GM18870 (cell line): Measurements from ENCODE around the gene INPP4B.
"Not testable (repeated sequence)": the region's sequence is repeated elsewhere in the genome, so short reads cannot be mapped to it uniquely, and the experiment has no call there.

ENCODE experiments used
- ATAC-seq: cut with Tn5 transposase; IDR thresholded peaks from one replicate; pipeline ENCODE4 v1.9.1; 2021; ENCODE audit warnings: moderate library complexity; ENCODE audit not compliant: unreplicated experiment

Gene INPP4B

DNA sequence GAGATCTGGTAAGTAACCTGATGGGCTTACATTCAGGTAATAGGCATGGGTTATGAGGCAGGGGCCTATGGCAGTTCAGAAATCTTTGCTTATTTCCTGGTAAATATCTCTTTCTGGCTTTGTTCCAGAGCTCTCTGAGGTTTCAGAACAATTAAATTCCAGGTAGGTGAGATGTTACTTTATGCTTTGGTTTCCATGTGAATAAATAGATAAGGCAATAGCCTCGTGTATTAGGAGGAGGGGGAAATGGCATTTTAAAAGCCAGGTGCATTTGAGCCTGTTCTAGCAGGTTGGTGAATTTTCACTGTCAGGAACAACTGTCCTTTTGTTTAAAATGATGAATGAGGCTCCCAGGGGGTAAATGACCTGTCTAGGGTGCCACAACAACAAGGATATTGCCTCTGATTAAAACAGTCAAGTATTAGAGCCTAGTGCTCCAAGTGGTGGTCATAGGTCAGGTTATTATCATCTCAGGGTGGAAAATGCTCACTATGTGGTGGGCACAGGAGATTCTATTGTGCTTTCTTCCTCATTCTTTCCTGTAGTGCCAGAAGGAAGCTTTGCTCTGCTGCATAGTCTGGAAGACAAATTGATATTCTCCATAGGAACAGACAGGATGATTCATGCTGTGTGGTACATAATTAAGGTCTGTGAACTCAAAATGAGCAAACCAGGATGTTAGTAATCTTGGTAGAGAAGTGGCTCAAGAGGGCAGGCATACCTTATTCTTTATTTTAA lies 296.2 kb downstream of the INPP4B start:
- no peak for ATAC-seq

DNA sequence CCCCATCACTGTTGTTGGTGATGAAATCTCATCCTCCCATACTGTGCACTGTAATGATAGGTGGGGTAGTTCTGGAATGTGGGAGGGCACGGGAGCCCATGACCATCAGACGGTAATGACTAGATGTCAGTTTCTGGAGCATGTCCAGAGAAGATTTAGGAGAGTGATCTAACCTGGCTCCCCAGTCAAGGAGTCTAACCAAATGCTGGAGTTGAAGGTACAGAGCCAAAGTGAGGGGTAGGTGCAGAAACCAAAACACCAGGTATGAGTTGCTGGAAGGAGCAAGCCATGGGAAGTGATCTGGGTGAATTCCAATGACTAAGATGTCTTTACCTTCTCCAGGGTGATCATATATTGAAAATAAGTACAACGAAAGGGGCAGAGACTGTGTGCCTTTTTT lies 296.9 kb downstream of the INPP4B start:
- ATAC-seq, result no peak

DNA sequence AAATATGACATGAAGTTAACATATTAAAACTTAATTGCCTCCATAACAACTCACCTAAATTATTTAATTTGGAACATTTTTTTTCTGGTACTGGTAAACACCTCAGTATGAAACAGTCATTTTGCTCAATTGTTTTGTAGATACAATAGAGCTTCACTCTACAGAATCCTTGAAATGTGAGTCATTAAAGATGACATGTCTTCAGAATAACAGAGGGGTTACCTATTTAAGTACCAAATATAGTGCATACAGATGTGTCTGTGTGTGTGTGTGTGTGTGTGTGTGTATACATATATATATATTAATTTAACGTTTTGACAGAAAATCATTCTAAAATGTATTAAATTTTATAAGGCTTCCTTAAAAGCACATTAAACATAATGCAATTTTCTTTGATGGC lies 297.6 kb downstream of the INPP4B start:
- no peak for ATAC-seq

DNA sequence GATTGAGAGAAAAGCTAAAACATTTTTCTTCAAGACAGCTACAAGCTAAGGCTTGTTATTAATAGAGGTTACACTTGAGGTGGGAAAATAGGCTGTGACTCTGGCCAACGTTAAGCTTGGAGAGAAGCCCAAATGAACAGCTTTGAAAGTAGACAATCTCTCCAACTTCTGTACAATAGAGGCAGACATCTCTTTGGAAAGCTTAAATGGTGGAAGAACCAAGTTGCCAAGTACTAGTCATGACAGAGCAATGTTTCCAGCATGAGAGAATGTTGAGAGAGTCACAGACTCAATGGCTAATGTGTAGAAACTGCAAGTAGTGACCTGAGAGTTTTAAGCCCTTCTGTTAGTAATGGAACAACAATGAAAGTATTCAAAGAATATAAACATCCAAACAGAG lies 298.1 kb downstream of the INPP4B start:
- no peak for ATAC-seq

DNA sequence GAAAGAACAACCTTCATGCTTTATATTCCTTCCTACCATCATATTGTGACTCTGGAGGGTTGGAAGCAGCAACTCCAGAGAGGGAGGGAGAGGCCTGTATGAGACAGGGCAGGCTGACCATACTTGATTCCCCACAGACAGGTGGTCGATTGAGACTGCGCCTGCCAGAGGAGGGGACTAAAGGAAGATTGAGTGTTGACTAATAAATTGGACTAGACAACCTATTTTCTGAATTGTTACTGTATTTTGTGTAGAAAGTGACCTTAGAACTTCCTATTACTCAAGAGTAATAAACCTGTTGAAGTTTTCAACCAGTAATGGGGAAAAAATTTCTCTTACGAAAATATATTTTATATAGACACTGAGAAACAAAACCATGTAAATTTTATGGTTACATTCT lies 301.5 kb downstream of the INPP4B start:
- no peak for ATAC-seq

DNA sequence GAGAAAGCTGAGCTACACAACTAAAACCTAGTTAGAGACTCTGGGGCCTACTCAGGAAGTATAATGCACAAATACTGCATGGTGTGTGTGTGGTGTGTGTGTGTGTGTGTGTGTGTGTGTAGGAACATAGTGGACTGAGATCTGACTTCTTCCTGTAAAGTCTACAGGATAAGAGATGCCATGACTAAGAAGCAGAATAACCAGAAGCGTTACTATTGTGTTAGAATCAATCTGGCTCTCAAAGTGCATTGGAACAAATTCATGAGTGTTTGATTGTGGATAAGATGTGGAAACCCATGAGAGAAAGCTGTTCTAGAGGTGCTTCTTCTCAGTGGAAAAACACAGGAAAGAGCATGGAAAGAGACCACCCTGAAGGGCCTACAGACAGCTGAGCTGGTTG lies 302.1 kb downstream of the INPP4B start:
- ATAC-seq, result no peak

DNA sequence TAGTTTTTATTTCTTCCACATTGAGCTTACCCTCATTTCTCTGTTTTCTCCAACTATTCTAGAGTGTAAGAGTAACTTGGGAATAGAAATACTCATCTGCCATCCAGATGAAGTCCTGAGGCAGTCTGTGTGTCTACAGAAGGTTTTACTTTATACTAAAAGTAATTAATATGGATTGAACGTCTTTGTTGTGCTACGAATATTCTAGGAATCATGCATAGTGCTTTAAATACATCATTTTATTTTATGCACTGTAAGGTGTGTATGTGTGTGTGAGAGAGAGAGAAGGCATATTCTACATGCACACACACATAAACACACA lies 305.7 kb downstream of the INPP4B start:
- ATAC-seq, result no peak

DNA sequence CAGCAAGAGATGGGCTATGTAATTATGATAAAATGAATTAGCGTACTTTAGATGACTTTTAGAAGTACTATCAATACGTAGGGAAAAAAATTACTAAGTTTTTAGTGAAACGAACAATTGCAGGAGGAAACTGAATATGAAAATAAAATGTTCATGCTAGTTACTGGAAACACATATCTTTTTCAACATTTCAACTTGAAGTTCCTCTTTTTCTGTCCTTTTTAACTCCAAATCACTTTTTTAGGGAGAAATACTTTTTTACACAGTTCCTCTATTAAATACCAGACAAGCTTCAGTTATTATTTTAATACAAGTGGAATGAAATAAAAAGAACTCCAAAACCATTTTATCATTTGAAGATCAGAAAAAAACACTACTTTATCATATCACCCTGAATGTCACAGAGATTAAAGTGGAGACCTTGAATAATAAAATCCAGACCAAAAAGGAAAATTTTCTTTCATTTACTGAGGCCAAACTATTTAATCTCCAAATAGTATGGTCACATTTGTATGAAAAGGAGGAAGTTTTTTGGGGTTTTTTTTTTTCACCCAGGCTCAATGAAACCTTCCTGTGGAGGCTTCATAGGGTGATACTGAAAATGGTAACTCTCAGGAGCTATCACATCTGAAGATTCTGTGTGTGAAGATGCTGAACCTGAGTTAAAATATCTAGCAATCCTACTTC lies 306.2 kb downstream of the INPP4B start:
- ATAC-seq, result no peak

DNA sequence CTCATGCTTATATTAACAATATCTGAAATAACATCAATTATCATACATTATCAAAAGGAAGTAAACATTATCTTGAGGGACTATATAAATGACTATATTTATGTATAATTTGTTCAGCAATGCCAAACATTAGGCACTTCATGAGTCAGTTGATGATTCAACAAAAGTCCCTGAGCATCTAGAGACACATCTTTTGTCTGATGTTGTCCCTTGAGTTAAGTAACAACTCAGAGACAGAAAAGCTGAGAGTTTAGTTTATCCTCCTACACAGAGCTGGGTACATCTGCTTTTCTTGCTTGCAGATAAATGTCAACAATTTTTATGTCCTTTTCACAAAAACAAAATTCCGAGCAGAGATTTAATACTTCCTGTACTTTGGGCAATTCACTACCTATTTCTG lies 311.1 kb downstream of the INPP4B start:
- no peak for ATAC-seq

DNA sequence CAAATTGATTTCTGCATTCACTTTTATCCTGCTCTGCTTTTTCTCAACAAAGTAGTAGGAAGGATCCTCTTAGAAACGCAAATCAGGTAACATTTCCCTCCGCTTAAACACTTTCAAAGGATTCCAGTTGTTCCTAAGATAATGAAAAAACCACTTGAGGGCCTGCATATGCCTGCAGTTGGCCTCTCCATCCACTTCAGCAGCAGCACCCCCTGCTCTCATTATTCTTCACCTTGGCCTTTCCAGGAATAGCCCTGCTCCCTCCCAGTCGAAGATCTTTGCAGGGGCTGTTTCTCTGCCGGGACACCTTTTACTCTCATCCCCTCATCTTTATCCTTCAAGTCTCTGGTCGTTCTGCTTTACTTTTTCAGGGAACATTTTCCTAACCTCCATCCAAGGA lies 314.0 kb downstream of the INPP4B start:
- no peak for ATAC-seq

DNA sequence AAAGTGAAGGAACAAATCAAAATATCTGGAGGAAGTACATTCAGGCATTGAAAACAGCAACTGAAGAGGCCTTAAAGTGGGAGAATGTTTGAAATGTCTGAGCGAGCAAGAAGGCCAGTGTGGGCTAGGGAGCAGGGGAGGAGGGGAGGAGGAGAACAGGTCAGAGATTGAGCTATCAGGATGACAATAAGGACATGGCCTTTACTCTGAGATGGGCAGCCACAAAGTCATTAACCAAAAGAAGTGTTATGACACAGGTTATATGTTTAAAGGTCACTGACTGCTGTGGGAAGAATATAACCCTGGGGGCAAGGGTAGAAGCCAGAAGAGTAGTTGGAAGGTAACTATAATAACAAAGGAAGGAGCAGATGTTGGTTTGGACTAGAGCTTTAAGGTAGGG lies 315.4 kb downstream of the INPP4B start:
- no peak for ATAC-seq

DNA sequence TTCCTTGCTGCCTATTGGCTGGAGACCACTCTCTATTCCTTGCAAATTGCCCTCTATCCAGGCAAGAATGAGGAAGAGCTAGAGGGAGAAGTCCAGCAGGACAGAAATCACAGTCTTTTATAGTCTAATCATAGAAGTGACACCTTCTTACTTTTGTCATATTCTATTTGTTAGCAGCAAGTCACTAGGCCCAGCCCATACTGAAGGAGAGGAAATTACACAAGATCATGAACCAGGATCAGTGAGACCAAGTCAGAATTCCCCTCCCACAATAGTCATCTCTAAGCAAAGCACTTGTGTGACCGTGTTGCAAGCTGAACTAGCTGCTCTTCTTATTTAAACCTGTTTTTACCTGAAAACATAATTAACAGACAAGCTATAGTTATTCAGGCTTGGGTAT lies 317.7 kb downstream of the INPP4B start:
- ATAC-seq, result no peak

DNA sequence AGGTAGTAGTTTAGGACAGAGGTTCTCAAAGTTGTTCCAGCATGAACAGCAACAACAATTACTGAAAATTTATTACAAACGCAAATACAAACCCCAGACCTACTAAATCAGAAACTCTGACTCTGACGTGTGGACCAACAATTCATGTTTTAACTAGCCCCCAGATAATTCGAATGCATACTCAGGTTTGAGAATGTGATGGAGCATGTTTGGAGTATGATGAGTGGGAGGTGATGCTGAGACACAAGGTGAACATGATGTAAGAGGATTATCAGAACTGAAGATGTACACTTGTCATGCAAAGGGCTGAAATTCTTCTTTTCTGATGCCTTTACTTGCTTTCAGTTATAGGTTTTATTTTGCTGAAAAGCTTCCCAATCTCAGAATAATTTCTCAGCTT lies 323.0 kb downstream of the INPP4B start:
- ATAC-seq, result no peak

DNA sequence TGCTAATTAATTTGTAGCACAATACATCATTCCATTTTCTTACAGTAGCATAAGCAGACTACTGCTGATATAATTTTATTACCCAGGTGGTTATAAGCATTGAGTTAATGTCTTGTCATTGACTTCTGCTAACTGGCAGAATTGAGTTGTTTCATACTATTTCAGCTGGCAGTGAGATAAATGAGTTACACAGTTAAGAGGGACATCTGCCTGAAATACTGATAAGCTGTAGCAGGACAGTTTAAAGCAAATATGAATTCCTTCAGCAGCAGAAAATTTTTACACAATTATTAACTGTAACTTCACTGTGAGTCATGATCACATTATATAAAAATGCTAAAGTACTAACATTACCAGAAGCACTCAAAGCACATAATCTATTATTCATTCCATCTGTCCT lies 326.8 kb downstream of the INPP4B start:
- ATAC-seq, result no peak

DNA sequence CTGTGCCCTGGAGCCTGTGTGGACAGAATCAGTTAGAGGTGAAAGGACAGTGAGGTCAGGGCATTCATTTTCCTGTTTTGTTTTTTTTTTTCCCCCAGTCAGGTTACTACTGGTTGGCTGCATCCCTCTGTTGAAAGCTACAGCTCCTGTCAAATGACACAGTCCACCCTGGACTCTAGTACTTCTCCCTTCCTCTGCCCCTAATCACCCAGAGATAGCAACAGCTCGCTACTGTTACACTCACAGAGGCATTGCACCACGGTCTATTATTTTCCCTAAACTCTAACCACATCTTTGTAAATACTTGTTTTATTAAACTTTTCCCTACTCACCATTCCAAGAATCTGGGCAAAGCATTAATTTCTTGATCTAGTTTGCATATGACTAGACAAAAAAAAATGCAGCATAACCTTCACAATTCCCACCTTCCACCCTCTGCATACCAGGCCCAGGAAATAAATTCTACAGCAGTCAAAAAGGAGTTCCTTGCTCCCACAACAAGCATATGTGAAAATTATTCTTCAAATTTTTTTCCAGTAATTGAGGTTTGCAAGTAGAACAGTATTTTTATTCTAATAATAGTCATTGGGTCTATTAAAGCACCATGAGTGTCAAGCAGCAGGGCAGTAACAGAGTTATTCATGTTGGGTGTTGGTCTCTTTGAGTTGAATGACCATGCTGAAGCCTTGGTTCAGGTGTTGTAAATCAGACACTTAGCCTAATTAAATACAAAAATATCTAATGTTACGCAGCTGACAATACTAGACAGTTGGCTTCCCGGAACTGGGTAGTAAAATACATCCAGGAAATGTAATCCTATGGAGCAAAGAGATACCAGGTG lies 329.2 kb downstream of the INPP4B start:
- ATAC-seq, result no peak

DNA sequence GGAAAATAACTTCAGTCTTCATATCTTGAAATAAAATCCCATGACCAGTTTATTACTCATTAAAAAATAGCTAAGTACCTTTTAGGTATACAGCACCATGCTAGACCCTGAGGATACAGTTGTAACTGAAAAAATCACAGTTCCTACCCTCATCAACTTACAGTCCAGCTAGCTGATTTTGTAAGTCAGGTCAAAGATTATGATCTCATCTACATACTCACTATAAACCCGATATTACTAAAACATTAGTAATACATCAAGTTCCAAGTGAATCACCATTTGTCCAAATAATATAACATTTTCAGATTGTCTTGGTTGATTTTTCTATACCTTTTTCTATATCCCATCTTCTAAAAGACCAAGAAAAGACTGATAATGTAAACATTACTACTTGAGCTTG lies 333.9 kb downstream of the INPP4B start:
- no peak for ATAC-seq

DNA sequence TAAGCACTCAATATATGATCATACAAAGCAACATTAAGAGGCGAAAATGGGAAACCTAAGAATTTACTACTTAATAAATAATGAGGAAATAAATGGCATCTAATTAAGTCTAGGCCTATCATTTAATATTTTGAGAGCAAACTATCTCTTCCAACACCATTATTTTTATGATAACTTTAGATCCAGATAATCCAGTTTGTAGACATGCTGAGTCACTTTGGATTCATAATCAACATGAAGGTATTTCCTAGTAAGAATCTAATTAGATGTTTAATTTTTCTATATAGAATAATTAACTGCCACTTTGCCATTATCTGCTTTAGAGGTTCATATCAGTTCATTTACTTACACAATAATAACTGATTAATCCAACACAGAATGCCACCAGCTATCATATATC lies 336.2 kb downstream of the INPP4B start:
- ATAC-seq, result no peak

DNA sequence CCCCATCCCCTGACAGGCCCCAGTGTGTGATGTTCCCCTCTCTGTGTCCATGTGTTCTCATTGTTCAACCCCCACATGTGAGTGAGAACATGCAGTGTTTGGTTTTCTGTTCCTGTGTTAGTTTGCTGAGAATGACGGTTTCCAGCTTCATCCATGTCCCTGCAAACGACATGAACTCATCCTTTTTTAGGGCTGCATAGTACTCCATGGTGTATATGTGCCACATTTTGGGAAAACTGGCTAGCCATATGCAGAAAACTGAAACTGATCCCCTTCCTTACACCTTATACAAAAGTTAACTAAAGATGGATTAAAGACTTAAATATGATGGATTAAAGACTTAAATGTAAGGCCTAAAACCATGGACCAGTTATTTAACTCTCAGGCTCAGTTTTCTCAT lies 336.7 kb downstream of the INPP4B start:
- ATAC-seq, result not testable (repeated sequence)

DNA sequence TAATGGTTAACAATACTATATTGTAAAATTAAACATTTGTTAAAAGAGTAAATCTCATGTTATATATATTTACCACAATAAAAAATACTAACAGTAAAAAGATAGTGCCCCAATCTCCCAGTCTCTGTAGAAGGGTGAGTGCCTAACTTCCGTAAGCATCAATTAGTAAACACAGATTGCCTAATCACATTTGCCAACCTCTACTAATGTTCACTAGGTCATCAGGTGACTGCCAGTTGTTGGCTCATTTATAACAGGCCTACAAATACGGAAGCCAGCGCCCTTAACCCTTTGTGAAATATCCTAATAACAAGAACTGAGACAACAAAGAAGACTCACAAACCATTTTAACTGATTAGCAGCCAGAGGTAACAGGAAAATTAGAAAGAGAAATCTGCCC lies 345.1 kb downstream of the INPP4B start:
- ATAC-seq, result no peak

DNA sequence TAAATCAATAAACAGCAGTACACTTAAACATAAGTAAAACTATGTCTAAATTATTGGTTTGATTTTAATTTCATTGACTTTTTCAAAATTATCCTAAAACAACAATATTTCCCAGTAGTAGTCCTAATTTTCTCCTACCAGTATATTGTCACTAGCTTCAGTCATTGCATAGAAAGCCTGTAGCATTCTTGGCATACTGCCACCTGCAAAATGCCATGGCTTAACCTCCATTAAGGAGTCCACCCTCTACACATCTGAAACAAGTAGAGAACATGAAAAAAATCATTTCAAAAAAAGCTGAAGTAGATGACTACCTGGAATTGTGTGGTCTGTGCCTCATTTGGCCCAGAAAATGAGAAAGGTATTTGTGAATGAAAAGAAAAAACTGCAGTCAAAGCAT lies 348.5 kb downstream of the INPP4B start:
- no peak for ATAC-seq

DNA sequence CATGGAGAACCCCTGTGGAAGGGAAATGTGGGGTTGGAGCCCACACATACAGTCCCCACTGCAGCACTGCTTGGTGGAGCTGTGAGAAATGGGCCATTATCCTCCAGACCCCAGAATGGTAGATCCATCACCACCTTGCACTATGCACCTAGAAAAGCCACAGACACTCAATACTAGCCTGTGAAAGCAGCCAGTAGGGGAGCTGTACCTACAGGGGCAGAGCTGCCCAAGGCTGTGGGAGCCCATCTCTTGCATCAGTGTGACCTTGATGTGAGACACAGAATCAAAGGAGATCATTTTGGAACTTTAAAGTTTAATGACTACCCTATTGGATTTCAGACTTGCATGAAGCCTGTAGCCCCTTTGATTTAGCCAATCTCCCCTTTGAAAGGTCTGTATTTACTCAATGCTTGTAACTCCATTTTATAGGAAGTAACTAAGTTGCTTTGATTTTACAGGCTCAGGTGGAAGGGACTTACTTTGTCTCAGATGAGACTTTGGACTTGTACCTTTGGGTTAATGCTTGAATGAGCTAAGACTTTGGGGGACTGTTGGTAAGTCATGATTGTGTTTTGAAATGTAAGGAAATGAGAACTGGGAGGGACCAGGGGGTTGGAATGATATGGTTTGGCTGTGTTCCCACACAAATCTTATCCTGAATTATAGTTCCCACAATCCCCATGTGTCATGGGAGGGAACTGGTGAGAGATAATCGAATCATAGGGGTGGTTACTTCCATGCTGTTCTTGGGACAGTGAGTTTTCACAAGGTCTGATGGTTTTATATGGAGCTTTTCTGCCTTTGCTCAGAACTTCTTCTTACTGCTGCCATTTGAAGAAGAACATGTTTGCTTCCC lies 352.6 kb downstream of the INPP4B start:
- ATAC-seq, result no peak
